Caco-2 (cell line): ENCODE data around the gene TRAF3. TPM values are rescaled to one million over a fixed set of nuclear protein-coding genes. Genes with fewer than 3 reads are reported as not detected.

Source experiments
- BruUV-seq: library from RNA; stranded (reverse); fragments of 400-500 nt; replicated peaks from 2 replicates; lab custom pipeline; 2021; lab: Mats Ljungman, UMichigan
- CTCF ChIA-PET: fragments of 300-600 bp; sonication (Branson Sonifier 250); formaldehyde crosslinking; loops from one replicate; lab custom pipeline; 2022; ENCODE audit warnings: antibody characterized with exemption; lab: Charles Lee
- POLR2A ChIA-PET: fragments of 300-600 bp; sonication (Branson Sonifier 250); formaldehyde crosslinking; loops from one replicate; lab custom pipeline; 2022; ENCODE audit warnings: antibody characterized with exemption; lab: Charles Lee
- DNase-seq, 2 experiments: peaks; one replicate each; pipeline versions ENCODE4 v3.0.0 to v3.0.0-alpha.2; 2020 to 2022
- H3K27me3 ChIP-seq: replicated peaks from 2 replicates; pipeline ENCODE4 v1.6.0; 2011; ENCODE audit warnings: low read length; ENCODE audit not compliant: control insufficient read depth, insufficient read depth
- H3K36me3 ChIP-seq: 2 replicates; pipeline ENCODE4 v1.5.1; 2011; ENCODE audit warnings: low read length; ENCODE audit not compliant: control insufficient read depth, insufficient read depth
- H3K4me1 ChIP-seq: fragments of 250-450 bp; sonication (Bioruptor Pico); 2 replicates; pipeline ENCODE4 v1.5.1; 2020; ENCODE audit warnings: mild to moderate bottlenecking
- H3K4me3 ChIP-seq: 2 replicates; pipeline ENCODE4 v1.5.1; 2011; ENCODE audit warnings: low read depth, mild to moderate bottlenecking, control low read depth, low read length
- H3K9me3 ChIP-seq: fragments of 250-450 bp; sonication (Bioruptor Pico); 2 replicates; pipeline ENCODE4 v1.5.1; 2020; ENCODE audit warnings: mild to moderate bottlenecking, moderate library complexity
- H3K27ac Mint-ChIP-seq: one replicate; pipeline ENCODE4 v1.8.0; 2022; ENCODE audit warnings: mixed read lengths; ENCODE audit not compliant: unreplicated experiment
- H3K27me3 Mint-ChIP-seq: one replicate; pipeline ENCODE4 v1.8.0; 2022; ENCODE audit warnings: mixed read lengths; ENCODE audit not compliant: insufficient read depth, unreplicated experiment
- H3K36me3 Mint-ChIP-seq: one replicate; pipeline ENCODE4 v1.8.0; 2022; ENCODE audit warnings: mild to moderate bottlenecking, mixed read lengths; ENCODE audit not compliant: insufficient read depth, unreplicated experiment
- H3K4me1 Mint-ChIP-seq: one replicate; pipeline ENCODE4 v1.8.0; 2022; ENCODE audit warnings: low read depth, mixed read lengths; ENCODE audit not compliant: unreplicated experiment
- H3K4me3 Mint-ChIP-seq: one replicate; pipeline ENCODE4 v1.8.0; 2022; ENCODE audit warnings: mild to moderate bottlenecking, moderate library complexity, mixed read lengths; ENCODE audit not compliant: unreplicated experiment
- H3K9me3 Mint-ChIP-seq: one replicate; pipeline ENCODE4 v1.8.0; 2022; ENCODE audit warnings: mixed read lengths; ENCODE audit not compliant: unreplicated experiment
- CTCF ChIP-seq, 2 experiments: fragments of 200-600 bp in 1 of 2; IDR thresholded peaks; 1 replicate in 1 of 2; 2 replicates in 1 of 2; pipeline versions ENCODE4 v1.5.1 to v1.8.0; 2011 to 2022; ENCODE audit warnings: antibody characterized with exemption in 1 of 2, control low read depth in 1 of 2, inconsistent platforms in 1 of 2, low read depth in 1 of 2, low read length in 1 of 2, mild to moderate bottlenecking in 1 of 2, moderate library complexity in 1 of 2; ENCODE audit not compliant: insufficient read depth in 1 of 2, severe bottlenecking in 1 of 2, unreplicated experiment in 1 of 2
- intact Hi-C: fragments of 100-400 bp; cut with micrococcal nuclease; formaldehyde crosslinking; loops from one replicate; pipeline ENCODE4 v1.10.0; 2022; ENCODE audit not compliant: unreplicated experiment
- total RNA-seq: library from RNA; stranded (reverse); gene quantifications from 2 replicates; pipeline ENCODE4 v1.2.3, GENCODE V29; 2022

TRAF3 gene
- total RNA-seq, 1 experiment from 2014 or later = 16.6 TPM

- H3K36me3 ChIP-seq = peaks cover 4% of the 10 kb centered on the region
- intact Hi-C loops = no loop called here
- H3K9me3 Mint-ChIP-seq = no peaks in the 10 kb centered on the region
- CTCF ChIA-PET = no interaction called here
- H3K4me3 Mint-ChIP-seq = no peak overlapping the region
- no peak for DNase-seq
- no peaks in the 10 kb centered on the region for H3K27me3 Mint-ChIP-seq
- no peak overlapping the region for H3K4me3 ChIP-seq
- H3K36me3 Mint-ChIP-seq = peaks cover 67% of the 10 kb centered on the region
- TF ChIP-seq CTCF (IDR thresholded peaks at IDR 0.05; ENCODE audit: insufficient read depth in 1 of 2, low read depth in 1 of 2, low read length in 1 of 2, severe bottlenecking in 1 of 2, unreplicated experiment in 1 of 2) = no peak
- no peak overlapping the region for H3K27ac Mint-ChIP-seq
- H3K27me3 ChIP-seq = no peaks in the 10 kb centered on the region
- no peaks in the 10 kb centered on the region for H3K9me3 ChIP-seq
- no TSS peak for BruUV-seq
- POLR2A ChIA-PET = no interaction called here
- peaks cover 7% of the 10 kb centered on the region for H3K4me1 Mint-ChIP-seq
- 0 out of 2 replicates have a peak, but pooled peaks cover 6% of the 10 kb centered on the region for H3K4me1 ChIP-seq
Observed at GRCh38 chr14:102729268-102729667, 48.0 kb upstream of the TRAF3 start.

DNA sequence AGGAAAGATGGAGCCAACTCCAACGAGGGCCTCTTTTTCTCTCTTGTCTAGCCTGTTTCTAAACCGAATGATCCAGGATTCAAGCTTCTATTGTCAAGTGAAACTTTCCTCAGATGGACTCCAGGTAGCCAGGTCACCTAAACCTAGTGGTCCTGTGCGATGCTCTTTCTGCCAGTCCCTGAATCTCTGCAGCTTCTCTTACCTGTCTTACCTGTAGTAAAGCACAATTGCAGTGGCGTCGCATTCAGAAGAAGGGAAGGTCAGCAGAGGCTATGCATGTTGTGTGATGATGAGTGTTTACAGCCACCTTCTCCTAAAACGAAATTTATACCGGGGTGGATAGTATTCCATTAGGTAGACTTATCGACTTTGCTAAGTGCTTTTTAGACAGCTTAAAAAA is 47.4 kb upstream of the TRAF3 start:
- no peaks in the 10 kb centered on the region for H3K9me3 Mint-ChIP-seq
- Histone ChIP-seq H3K36me3 (peaks cover 4% of the 10 kb centered on the region), H3K4me1 (0 out of 2 replicates have a peak, but pooled peaks cover 6% of the 10 kb centered on the region), H3K4me3 (no peak overlapping the region), H3K9me3 (no peaks in the 10 kb centered on the region), H3K27me3 (no peaks in the 10 kb centered on the region)
- H3K27me3 Mint-ChIP-seq = no peaks in the 10 kb centered on the region
- peaks cover 61% of the 10 kb centered on the region for H3K36me3 Mint-ChIP-seq
- CTCF ChIA-PET = interaction anchor here (0.6 kb wide), 1 partner anchor 35 kb away, joined by 3 read pairs; no protein-coding TSS in a partner anchor
- H3K27ac Mint-ChIP-seq = no peak overlapping the region
- no peak for TF ChIP-seq CTCF (IDR thresholded peaks at IDR 0.05; ENCODE audit: insufficient read depth in 1 of 2, low read depth in 1 of 2, low read length in 1 of 2, severe bottlenecking in 1 of 2, unreplicated experiment in 1 of 2)
- H3K4me1 Mint-ChIP-seq = peaks cover 7% of the 10 kb centered on the region
- H3K4me3 Mint-ChIP-seq = no peak overlapping the region
- DNase-seq = no peak
- BruUV-seq = no TSS peak
- POLR2A ChIA-PET = no interaction called here
- intact Hi-C loops = no loop called here

DNA sequence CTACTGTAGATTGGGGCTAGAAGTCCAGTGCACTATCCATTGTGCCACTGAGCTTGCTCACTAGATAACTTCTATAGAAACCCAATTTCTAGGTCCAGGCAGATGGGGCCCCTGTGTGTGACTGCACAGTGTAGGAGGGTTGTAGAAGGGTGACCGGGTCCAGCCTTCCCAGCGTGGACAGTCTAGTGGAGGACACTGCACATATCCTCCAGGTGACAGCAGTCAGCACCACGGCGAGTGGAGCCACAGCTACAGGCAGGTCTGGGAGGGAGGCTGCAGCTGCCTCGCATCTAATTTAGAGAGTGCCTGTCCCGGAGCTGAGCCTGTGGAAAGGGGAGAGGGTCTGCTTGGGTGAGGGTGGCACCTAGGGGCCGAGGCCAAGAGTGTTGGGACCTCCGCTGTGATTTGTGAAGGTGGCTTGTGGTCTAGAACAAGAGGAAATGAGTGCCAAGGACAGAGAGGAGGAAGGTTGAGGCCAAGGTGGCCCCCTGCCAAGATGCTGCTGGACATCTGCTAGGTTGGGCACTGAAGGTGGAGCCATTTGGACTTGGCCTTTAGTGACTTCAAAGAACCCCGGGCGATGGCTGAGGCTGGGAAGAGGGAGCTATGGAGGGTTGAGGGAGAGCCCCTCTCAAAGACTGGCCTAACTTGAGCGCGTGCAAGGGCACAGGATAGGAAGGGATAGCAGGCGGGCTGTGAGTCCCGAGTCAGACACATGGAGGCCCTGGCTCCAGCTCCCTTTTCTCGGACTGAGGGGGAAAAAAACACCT is 46.0 kb upstream of the TRAF3 start:
- Mint-ChIP-seq H3K4me1 (peaks cover 6% of the 10 kb centered on the region), H3K9me3 (no peaks in the 10 kb centered on the region), H3K4me3 (no peak overlapping the region), H3K36me3 (peaks cover 53% of the 10 kb centered on the region), H3K27me3 (no peaks in the 10 kb centered on the region), H3K27ac (no peak overlapping the region)
- Histone ChIP-seq H3K4me3 (no peak overlapping the region), H3K27me3 (no peaks in the 10 kb centered on the region), H3K9me3 (no peaks in the 10 kb centered on the region), H3K36me3 (peaks cover 4% of the 10 kb centered on the region), H3K4me1 (0 out of 2 replicates have a peak, but pooled peaks cover 3% of the 10 kb centered on the region)
- POLR2A ChIA-PET = no interaction called here
- intact Hi-C loops = no loop called here
- no TSS peak for BruUV-seq
- TF ChIP-seq CTCF (IDR thresholded peaks at IDR 0.05; ENCODE audit: insufficient read depth in 1 of 2, low read depth in 1 of 2, low read length in 1 of 2, severe bottlenecking in 1 of 2, unreplicated experiment in 1 of 2) = no peak
- DNase-seq = no peak
- CTCF ChIA-PET = no interaction called here
